Measurements from ENCODE around the gene CCS.

- TF ChIP-seq CTCF (IDR thresholded peaks at IDR 0.05 in 8 of 11, conservative IDR thresholded peaks at IDR 0.05 in 3 of 11), result no peak
- no peak for TF ChIP-seq POLR2AphosphoS5 (IDR thresholded peaks at IDR 0.05)
Measured at GRCh38 chr11:66550887-66551286, 42.1 kb upstream of the CCS start.

Data from spleen (tissue), 7 donors.